ENCODE results near the gene TRAK1.

- TF ChIP-seq POLR2A (IDR thresholded peaks at IDR 0.05; ENCODE audit: low read depth, low read length), result no peak
- TF ChIP-seq POLR2AphosphoS5 (IDR thresholded peaks at IDR 0.05; ENCODE audit: low read depth, low read length), result no peak
- no peak for TF ChIP-seq TAF1 (IDR thresholded peaks at IDR 0.05; ENCODE audit: low read depth, low read length)
- TF ChIP-seq SPI1 (IDR thresholded peaks at IDR 0.05; ENCODE audit: low read depth, low read length), result no peak
- TF ChIP-seq POU2F2 (IDR thresholded peaks at IDR 0.05; ENCODE audit: low read depth, low read length), result no peak
These were observed 137.6 kb downstream of the TRAK1 start for GRCh38 chr3:42228796-42229195.

Measured in GM12891 (cell line).